K562 (cell line): ENCODE data around the gene HMBS. TPM values are rescaled to one million over a fixed set of nuclear protein-coding genes. Genes with fewer than 3 reads are reported as not detected.

Experiments used
- ATAC-seq: fragments of 200-7000 bp; cut with Tn5 transposase; 3 replicates; pipeline ENCODE4 v1.9.1; 2020; ENCODE audit warnings: moderate library complexity
- BruUV-seq: library from RNA; stranded (reverse); fragments of 400-500 nt; replicated peaks from 2 replicates; lab custom pipeline; 2021; lab: Mats Ljungman, UMichigan
- CTCF ChIA-PET: fragments of 300-600 bp; formaldehyde crosslinking; extraction: SDS; loops from one replicate; lab custom pipeline; 2021; ENCODE audit warnings: low intra/inter-chr PET ratio; lab: Yijun Ruan, JAX
- POLR2A ChIA-PET: fragments of 300-600, 350-650 bp; sonication (Branson Sonifier 250); formaldehyde crosslinking; extraction: SDS; loops from one replicate; lab custom pipeline; 2021; ENCODE audit warnings: antibody characterized with exemption, inconsistent platforms; lab: Yijun Ruan, JAX
- DNase-seq, 4 experiments: peaks; one replicate each; pipeline versions ENCODE4 v3.0.0 to v3.0.0-alpha.2; 2011 to 2018; ENCODE audit warnings: low spot score in 3 of 4, mixed read lengths in 3 of 4; ENCODE audit errors: extremely low read depth in 1 of 4
- FAIRE-seq: peaks from 2 replicates; lab custom pipeline; 2011; peaks lifted over from hg19 to GRCh38; lab: Jason Lieb, UNC
- H2AFZ ChIP-seq: 2 replicates; pipeline ENCODE4 v1.6.0; 2011; ENCODE audit warnings: low read depth, low read length, control low read depth, inconsistent platforms
- H3K27ac ChIP-seq: fragments of 200-600 bp; 3 replicates; pipeline ENCODE4 v1.8.0; 2011; ENCODE audit warnings: low read depth, mild to moderate bottlenecking, control low read depth, inconsistent platforms, low read length, moderate library complexity, mixed read lengths; ENCODE audit errors: extremely low read depth
- H3K27me3 ChIP-seq, 2 experiments: fragments of 300-600 bp in 1 of 2; 2 replicates in 1 of 2; 3 replicates in 1 of 2; pipeline versions ENCODE4 v1.6.0 to v1.8.0; 2011; ENCODE audit warnings: inconsistent platforms in 2 of 2, low read length in 2 of 2, mild to moderate bottlenecking in 1 of 2, mixed read lengths in 1 of 2, moderate library complexity in 1 of 2; ENCODE audit not compliant: control insufficient read depth in 2 of 2, insufficient read depth in 2 of 2
- H3K36me3 ChIP-seq: fragments of 300-600 bp; 3 replicates; pipeline ENCODE4 v1.8.0; 2011; ENCODE audit warnings: mild to moderate bottlenecking, low read length, inconsistent platforms; ENCODE audit not compliant: control insufficient read depth, insufficient read depth
- H3K4me1 ChIP-seq, 2 experiments: fragments of 200-600 bp in 1 of 2; replicated peaks in 1 of 2; 2 replicates in 1 of 2; 3 replicates in 1 of 2; pipeline versions ENCODE4 v1.5.1 to v1.8.0; 2011; ENCODE audit warnings: inconsistent platforms in 2 of 2, low read length in 2 of 2, mild to moderate bottlenecking in 1 of 2, mixed read lengths in 1 of 2, moderate library complexity in 1 of 2; ENCODE audit not compliant: control insufficient read depth in 2 of 2, insufficient read depth in 2 of 2
- H3K4me2 ChIP-seq: 2 replicates; pipeline ENCODE4 v1.6.1; 2011; ENCODE audit warnings: low read length, control low read depth, inconsistent platforms, mixed read lengths; ENCODE audit not compliant: insufficient read depth
- H3K4me3 ChIP-seq: fragments of 200-600 bp; sonication (generic), shearing (Covaris generic); 2 replicates; pipeline ENCODE4 v1.5.1; 2016; ENCODE audit warnings: control low read depth, inconsistent platforms
- H3K79me2 ChIP-seq: fragments of 200-600 bp; 3 replicates; pipeline ENCODE4 v1.8.0; 2011; ENCODE audit warnings: low read length, inconsistent platforms; ENCODE audit not compliant: control insufficient read depth, insufficient read depth
- H3K9ac ChIP-seq, 2 experiments: 2 replicates each; pipeline versions ENCODE4 v1.6.0 to v1.6.1; 2011; ENCODE audit warnings: low read depth in 2 of 2, low read length in 2 of 2, control low read depth in 1 of 2, inconsistent platforms in 1 of 2, mild to moderate bottlenecking in 1 of 2, mixed read lengths in 1 of 2; ENCODE audit not compliant: insufficient read depth in 1 of 2
- H3K9me1 ChIP-seq: one replicate; pipeline ENCODE4 v1.6.0; 2011; ENCODE audit warnings: inconsistent platforms, mild to moderate bottlenecking, low read length, moderate library complexity; ENCODE audit not compliant: control insufficient read depth, insufficient read depth
- H3K9me3 ChIP-seq: replicated peaks from 2 replicates; pipeline ENCODE4 v1.5.1; 2011; ENCODE audit warnings: low read depth, low read length, inconsistent platforms; ENCODE audit not compliant: control insufficient read depth, insufficient read depth
- H4K20me1 ChIP-seq: replicated peaks from 2 replicates; pipeline ENCODE4 v1.6.1; 2011; ENCODE audit warnings: low read length, inconsistent platforms, mixed read lengths; ENCODE audit not compliant: control insufficient read depth, insufficient read depth
- ARID2 ChIP-seq: fragments of 450-650 bp; IDR thresholded peaks from 2 replicates; pipeline ENCODE4 v1.6.1; 2017; ENCODE audit warnings: antibody characterized with exemption, mild to moderate bottlenecking
- GTF2B ChIP-seq: IDR thresholded peaks from 2 replicates; pipeline ENCODE4 v1.6.1; 2011; ENCODE audit not compliant: insufficient read length; ENCODE audit errors: extremely low read depth
- HNRNPH1 ChIP-seq: fragments of 200-400 bp; formaldehyde crosslinking; optimal IDR thresholded peaks from 2 replicates; pipeline ENCODE3; 2017; ENCODE audit warnings: low read depth, mild to moderate bottlenecking, low read length, moderate library complexity
- KDM1A ChIP-seq, 2 experiments: fragments of 450-650 bp; IDR thresholded peaks; 2 replicates each; pipeline ENCODE4 v1.6.1; 2016; ENCODE audit warnings: mild to moderate bottlenecking in 2 of 2
- RBM25 ChIP-seq: fragments of 200-400 bp; formaldehyde crosslinking; IDR thresholded peaks from 2 replicates; pipeline ENCODE4 v1.6.1; 2018; ENCODE audit warnings: low read length, low read depth, moderate library complexity; ENCODE audit not compliant: severe bottlenecking
- SMARCB1 ChIP-seq: IDR thresholded peaks from 2 replicates; pipeline ENCODE4 v1.6.1; 2011; ENCODE audit warnings: improper control_type of control experiment, low read depth; ENCODE audit not compliant: insufficient read length
- ZNF146 ChIP-seq: IDR thresholded peaks from one replicate; pipeline ENCODE4 v1.6.1; 2018; ENCODE audit warnings: missing compliant biosample characterization; ENCODE audit not compliant: unreplicated experiment
- ZNF274 ChIP-seq: IDR thresholded peaks from 2 replicates; pipeline ENCODE4 v1.6.1; 2011; ENCODE audit warnings: low read depth, mild to moderate bottlenecking, low read length, moderate library complexity, borderline replicate concordance
- ZSCAN29 ChIP-seq: fragments of 450-650 bp; IDR thresholded peaks from 2 replicates; pipeline ENCODE4 v1.6.1; 2017
- WGBS: fragments of 100-300 bp; shearing (Covaris generic); methylation state at CpG from one replicate; pipeline ENCODE4 v1.1.6; 2016; ENCODE audit warnings: low coverage, mixed read lengths; ENCODE audit not compliant: insufficient coverage; ENCODE audit errors: missing lambda C conversion rate; 5-methylcytosine and 5-hydroxymethylcytosine counted together
- in situ Hi-C: fragments of 300-500 bp; cut with MboI; formaldehyde crosslinking; loops from 4 replicates; pipeline ENCODE4 v1.15.0; 2018; ENCODE audit warnings: inconsistent platforms, mixed read lengths
- intact Hi-C: fragments of 100-400 bp; cut with micrococcal nuclease; formaldehyde crosslinking; loops from 2 replicates; pipeline ENCODE4 v1.14.2; 2022
- polyA plus RNA-seq, 8 experiments: library from polyadenylated mRNA; depleted of rRNA in 4 of 8; stranded (reverse) in 5 of 8; unstranded in 3 of 8; fragments of >200 nt; fragmentation: Nextera tagmentation in 2 of 8; fragmentation: Illumina TruSeq in 1 of 8; extraction: Ambion mirVana in 2 of 8; extraction: Trizol in 1 of 8; gene quantifications; 2 replicates each; pipeline versions ENCODE4 v1.2.1 to v1.2.3, GENCODE V29; 2011 to 2014; ENCODE audit warnings: inconsistent platforms in 1 of 8, missing spikeins in 1 of 8
- total RNA-seq, 7 experiments: library from RNA; depleted of rRNA in 6 of 7; stranded (reverse); fragments of >200 nt in 6 of 7; fragmentation: Illumina TruSeq in 2 of 7; extraction: Trizol in 2 of 7; gene quantifications; 2 replicates each; pipeline versions ENCODE4 v1.2.1 to v1.2.3, GENCODE V29; 2011 to 2021; ENCODE audit warnings: low replicate concordance in 1 of 7
- TF ChIP-seq, protein P1 (sequence below): fragments of 450-650 bp; IDR thresholded peaks from 2 replicates; pipeline ENCODE4 v1.7.1; 2018; ENCODE audit warnings: mild to moderate bottlenecking, low read depth; ENCODE audit not compliant: partially characterized antibody

The HMBS gene
- total and polyA plus RNA-seq, 9 of the 15 experiments (the other 6 are each of a cell fraction or from before 2014, with no cell fraction given): 56.9 to 385 (median 286) TPM

- H3K27me3 ChIP-seq: no peaks in the 10 kb centered on the region
- H3K36me3 ChIP-seq: peaks cover 54% of the 10 kb centered on the region
- no peaks in the 10 kb centered on the region for H3K9me1 ChIP-seq
- no peaks in the 10 kb centered on the region for H4K20me1 ChIP-seq
- peaks cover 21% of the 10 kb centered on the region for H3K79me2 ChIP-seq
- ChIA-PET POLR2A (interaction anchor here (0.7 to 1.8 kb wide), 4 partner anchors 9 to 23 kb away, joined by 3 to 10 read pairs (median 4); partner anchors contain the start of gene C2CD2L), CTCF (no interaction called here)
- H3K4me2 ChIP-seq: no peak overlapping the region
- no peak for ATAC-seq
- BruUV-seq: no TSS peak
- no peak for FAIRE-seq
- H3K9ac ChIP-seq: no peak overlapping the region
- no peak overlapping the region for H2AFZ ChIP-seq
- H3K4me1 ChIP-seq: peaks cover 20 to 21% of the 10 kb centered on the region in 2 experiments
- intact Hi-C loops: no loop called here
- no peak overlapping the region for H3K4me3 ChIP-seq
- TF ChIP-seq ZNF274 (no peak), RBM25 (peak; percentile 68), KDM1A (IDR thresholded peaks at IDR 0.05) (0 out of 4 replicates have a peak, but pooled peaks of 1 of the 2 experiments have one; percentile 16), GTF2B (no peak), SMARCB1 (no peak), ZSCAN29 (no peak), ZNF146 (CRISPR knock-in tag) (peak; percentile 87), ARID2 (no peak), HNRNPH1 (no peak)
- TF ChIP-seq, protein P1, sequence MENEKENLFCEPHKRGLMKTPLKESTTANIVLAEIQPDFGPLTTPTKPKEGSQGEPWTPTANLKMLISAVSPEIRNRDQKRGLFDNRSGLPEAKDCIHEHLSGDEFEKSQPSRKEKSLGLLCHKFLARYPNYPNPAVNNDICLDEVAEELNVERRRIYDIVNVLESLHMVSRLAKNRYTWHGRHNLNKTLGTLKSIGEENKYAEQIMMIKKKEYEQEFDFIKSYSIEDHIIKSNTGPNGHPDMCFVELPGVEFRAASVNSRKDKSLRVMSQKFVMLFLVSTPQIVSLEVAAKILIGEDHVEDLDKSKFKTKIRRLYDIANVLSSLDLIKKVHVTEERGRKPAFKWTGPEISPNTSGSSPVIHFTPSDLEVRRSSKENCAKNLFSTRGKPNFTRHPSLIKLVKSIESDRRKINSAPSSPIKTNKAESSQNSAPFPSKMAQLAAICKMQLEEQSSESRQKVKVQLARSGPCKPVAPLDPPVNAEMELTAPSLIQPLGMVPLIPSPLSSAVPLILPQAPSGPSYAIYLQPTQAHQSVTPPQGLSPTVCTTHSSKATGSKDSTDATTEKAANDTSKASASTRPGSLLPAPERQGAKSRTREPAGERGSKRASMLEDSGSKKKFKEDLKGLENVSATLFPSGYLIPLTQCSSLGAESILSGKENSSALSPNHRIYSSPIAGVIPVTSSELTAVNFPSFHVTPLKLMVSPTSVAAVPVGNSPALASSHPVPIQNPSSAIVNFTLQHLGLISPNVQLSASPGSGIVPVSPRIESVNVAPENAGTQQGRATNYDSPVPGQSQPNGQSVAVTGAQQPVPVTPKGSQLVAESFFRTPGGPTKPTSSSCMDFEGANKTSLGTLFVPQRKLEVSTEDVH: no peak
- H3K9me3 ChIP-seq: no peaks in the 10 kb centered on the region
- in situ Hi-C loops: no loop called here
- H3K27ac ChIP-seq: no peak overlapping the region
- no peak for DNase-seq
- 93% methylated on average over 5 of the region's 5 CpGs for WGBS
Observed at GRCh38 chr11:119118227-119118626, 33.5 kb downstream of the HMBS start.
